ENCODE measurements around the gene NRG4.
"Not testable (repeated sequence)": the region's sequence is repeated elsewhere in the genome, so short reads cannot be mapped to it uniquely, and the experiment has no call there.

The NRG4 gene

GRCh38 chr15:75910355-75910754 is 101.9 kb downstream of the NRG4 start:
- not testable (repeated sequence) for H3K4me1 ChIP-seq (ENCODE audit: control insufficient read depth, insufficient read depth, low read length); H3K9me3 ChIP-seq (ENCODE audit: control insufficient read depth, low read length); H3K27ac ChIP-seq (ENCODE audit: insufficient read depth, low read depth, low read length, poor library complexity, severe bottlenecking); H3K27me3 ChIP-seq (ENCODE audit: control insufficient read depth, insufficient read depth, low read length, poor library complexity, severe bottlenecking); H3K4me3 ChIP-seq (ENCODE audit: insufficient read depth, low read depth, low read length)
- 91 to 99% methylated on average over 3 of the region's 3 CpGs for WGBS, 2 experiments
- H3K36me3 ChIP-seq (ENCODE audit: control insufficient read depth, insufficient read depth, low read length) = peaks cover 34% of the 10 kb centered on the region

- Histone ChIP-seq H3K27me3 (ENCODE audit: control insufficient read depth, insufficient read depth, low read length, poor library complexity, severe bottlenecking) (no peaks in the 10 kb centered on the region), H3K36me3 (ENCODE audit: control insufficient read depth, insufficient read depth, low read length) (peaks cover 19% of the 10 kb centered on the region), H3K9me3 (ENCODE audit: control insufficient read depth, low read length) (no peaks in the 10 kb centered on the region), H3K4me3 (ENCODE audit: insufficient read depth, low read depth, low read length) (no peak overlapping the region), H3K27ac (ENCODE audit: insufficient read depth, low read depth, low read length, poor library complexity, severe bottlenecking) (no peak overlapping the region), H3K4me1 (ENCODE audit: control insufficient read depth, insufficient read depth, low read length) (peaks cover 7% of the 10 kb centered on the region)
- 94 to 95% methylated on average over 5 of the region's 5 CpGs for WGBS, 2 experiments
Observed at GRCh38 chr15:75905231-75905630, 107.0 kb downstream of the NRG4 start.

- 3% methylated on average over 63 of the region's 63 CpGs for WGBS, 2 experiments
Observed at GRCh38 chr15:75903331-75904239, 108.6 kb downstream of the NRG4 start, which contains the start of gene FBXO22. FBXO22 (plus strand) TSS chr15:75903878; CDS start chr15:75903964, 86 bp downstream.

GRCh38 chr15:75902129-75902557 is 110.1 kb downstream of the NRG4 start:
- WGBS, 2 experiments = 65% methylated on average over 8 of the region's 8 CpGs
- peaks cover 7% of the 10 kb centered on the region for H3K4me1 ChIP-seq (ENCODE audit: control insufficient read depth, insufficient read depth, low read length)
- H3K9me3 ChIP-seq (ENCODE audit: control insufficient read depth, low read length) = no peaks in the 10 kb centered on the region
- H3K27me3 ChIP-seq (ENCODE audit: control insufficient read depth, insufficient read depth, low read length, poor library complexity, severe bottlenecking) = no peaks in the 10 kb centered on the region
- H3K4me3 ChIP-seq (ENCODE audit: insufficient read depth, low read depth, low read length) = no peak overlapping the region
- H3K27ac ChIP-seq (ENCODE audit: insufficient read depth, low read depth, low read length, poor library complexity, severe bottlenecking) = peak overlapping the region; percentile 27
- H3K36me3 ChIP-seq (ENCODE audit: control insufficient read depth, insufficient read depth, low read length) = peaks cover 6% of the 10 kb centered on the region

More at GRCh38 chr15:75903331-75904239, 108.6 kb downstream of the NRG4 start, which contains the start of gene FBXO22:
- no peaks in the 10 kb centered on the region for H3K27me3 ChIP-seq (ENCODE audit: control insufficient read depth, insufficient read depth, low read length, poor library complexity, severe bottlenecking)
- no peaks in the 10 kb centered on the region for H3K9me3 ChIP-seq (ENCODE audit: control insufficient read depth, low read length)
- H3K36me3 ChIP-seq (ENCODE audit: control insufficient read depth, insufficient read depth, low read length) = peaks cover 6% of the 10 kb centered on the region
- H3K4me1 ChIP-seq (ENCODE audit: control insufficient read depth, insufficient read depth, low read length) = peaks cover 7% of the 10 kb centered on the region
- H3K27ac ChIP-seq (ENCODE audit: insufficient read depth, low read depth, low read length, poor library complexity, severe bottlenecking) = peak within 1 kb of the TSS; percentile 94
- H3K4me3 ChIP-seq (ENCODE audit: insufficient read depth, low read depth, low read length) = peak within 1 kb of the TSS; percentile 100

GRCh38 chr15:75900577-75900976 is 111.6 kb downstream of the NRG4 start:
- H3K9me3 ChIP-seq (ENCODE audit: control insufficient read depth, low read length) = no peaks in the 10 kb centered on the region
- H3K27ac ChIP-seq (ENCODE audit: insufficient read depth, low read depth, low read length, poor library complexity, severe bottlenecking) = no peak overlapping the region
- H3K4me3 ChIP-seq (ENCODE audit: insufficient read depth, low read depth, low read length) = no peak overlapping the region
- no peaks in the 10 kb centered on the region for H3K27me3 ChIP-seq (ENCODE audit: control insufficient read depth, insufficient read depth, low read length, poor library complexity, severe bottlenecking)
- H3K4me1 ChIP-seq (ENCODE audit: control insufficient read depth, insufficient read depth, low read length) = peaks cover 6% of the 10 kb centered on the region
- peaks cover 5% of the 10 kb centered on the region for H3K36me3 ChIP-seq (ENCODE audit: control insufficient read depth, insufficient read depth, low read length)

GRCh38 chr15:75895731-75896130 is 116.5 kb downstream of the NRG4 start:
- Histone ChIP-seq H3K27ac (ENCODE audit: insufficient read depth, low read depth, low read length, poor library complexity, severe bottlenecking) (no peak overlapping the region), H3K27me3 (ENCODE audit: control insufficient read depth, insufficient read depth, low read length, poor library complexity, severe bottlenecking) (no peaks in the 10 kb centered on the region), H3K36me3 (ENCODE audit: control insufficient read depth, insufficient read depth, low read length) (peaks cover 4% of the 10 kb centered on the region), H3K4me3 (ENCODE audit: insufficient read depth, low read depth, low read length) (no peak overlapping the region), H3K4me1 (ENCODE audit: control insufficient read depth, insufficient read depth, low read length) (no peaks in the 10 kb centered on the region), H3K9me3 (ENCODE audit: control insufficient read depth, low read length) (no peaks in the 10 kb centered on the region)
- 87 to 95% methylated on average over 2 of the region's 2 CpGs for WGBS, 2 experiments

- Histone ChIP-seq H3K36me3 (ENCODE audit: control insufficient read depth, insufficient read depth, low read length) (peaks cover 4% of the 10 kb centered on the region), H3K9me3 (ENCODE audit: control insufficient read depth, low read length) (no peaks in the 10 kb centered on the region), H3K27ac (ENCODE audit: insufficient read depth, low read depth, low read length, poor library complexity, severe bottlenecking) (no peak overlapping the region), H3K4me3 (ENCODE audit: insufficient read depth, low read depth, low read length) (no peak overlapping the region), H3K4me1 (ENCODE audit: control insufficient read depth, insufficient read depth, low read length) (no peaks in the 10 kb centered on the region), H3K27me3 (ENCODE audit: control insufficient read depth, insufficient read depth, low read length, poor library complexity, severe bottlenecking) (no peaks in the 10 kb centered on the region)
Observed at GRCh38 chr15:75891895-75892294, 120.3 kb downstream of the NRG4 start.
